Psoas muscle (tissue), 8 donors: ENCODE results near the gene H2AZ2. TPM values are rescaled to one million over a fixed set of nuclear protein-coding genes. Genes with fewer than 3 reads are reported as not detected.
A peak's percentile ranks its signal among the peaks of the same experiment; 100 is the strongest.

Experiments used
- ATAC-seq, 4 donors: fragments of 200-7000 bp; cut with Tn5 transposase; one replicate each; pipeline ENCODE4 v1.9.1; 2020; ENCODE audit warnings: moderate library complexity in 3 of 4, mild to moderate bottlenecking in 2 of 4
- DNase-seq, 2 donors: peaks; one replicate each; pipeline ENCODE4 v3.0.0-alpha.2; 2020
- H3K27ac ChIP-seq: fragments of 200-600 bp; one replicate; pipeline ENCODE4 v1.8.0; 2022
- H3K27me3 ChIP-seq, 3 donors: fragments of 200-600 bp in 1 of 3; one replicate each; pipeline versions ENCODE4 v1.6.1 to v1.8.0; 2013 to 2022; ENCODE audit warnings: low read length in 2 of 3, mild to moderate bottlenecking in 2 of 3, moderate library complexity in 1 of 3; ENCODE audit not compliant: insufficient read depth in 3 of 3
- H3K36me3 ChIP-seq, 2 donors: fragments of 200-600 bp in 1 of 2; one replicate each; pipeline versions ENCODE4 v1.6.1 to v1.8.0; 2013 to 2022; ENCODE audit warnings: low read depth in 1 of 2, mild to moderate bottlenecking in 1 of 2, moderate library complexity in 1 of 2; ENCODE audit not compliant: insufficient read depth in 1 of 2
- H3K4me1 ChIP-seq: fragments of 200-600 bp; one replicate; pipeline ENCODE4 v1.8.0; 2022
- H3K4me3 ChIP-seq: fragments of 200-600 bp; one replicate; pipeline ENCODE4 v1.8.0; 2022; ENCODE audit warnings: mild to moderate bottlenecking
- H3K9me3 ChIP-seq: fragments of 200-600 bp; one replicate; pipeline ENCODE4 v1.8.0; 2022
- CTCF ChIP-seq: fragments of 200-600 bp; IDR thresholded peaks from one replicate; pipeline ENCODE4 v1.8.0; 2022; ENCODE audit warnings: antibody characterized with exemption
- WGBS, 3 donors: extraction: QIAGEN DNeasy Blood & Tissue Kit; methylation state at CpG; one replicate each; pipeline versions ENCODE4 v1.1.6 to v1.1.7; 2013; 5-methylcytosine and 5-hydroxymethylcytosine counted together
- intact Hi-C, 2 donors: fragments of 100-400 bp; cut with DNase I; formaldehyde crosslinking; loops; one replicate each; pipeline versions ENCODE4 v1.11.0 to v1.14.2; 2022
- polyA plus RNA-seq, 3 donors: library from polyadenylated mRNA; stranded (reverse); fragments of 200-250 nt; gene quantifications; one replicate each; pipeline ENCODE4 v1.2.3, GENCODE V29; 2013
- total RNA-seq, 4 donors: library from RNA; stranded (reverse); fragmentation: NEBNext Ultra II Directional in 2 of 4; extraction: Animal tissue kit (Norgen Biotek cat#: 25700) in 2 of 4; gene quantifications; one replicate each; pipeline versions ENCODE4 v1.2.1 to v1.2.4, GENCODE V29; 2021 to 2023
- donor health status: healthy with polysubstance abuse.
- donor health status: DM: no; HTN: no; CAD: no; lungs with moderate emphysema.
- donor health status: Bipolar disorder and iron deficiency.
- donor health status: healthy.
- donor health status: DM: yes; HTN: yes; CAD: no.
- donor health status: DM: no; HTN: no; CAD: no.
- donor health status: DM: no; HTN: no; CAD: no.
- donor health status: DM: yes; HTN: yes; CAD: no.

H2AZ2 gene
- total and polyA plus RNA-seq, 7 donors: 37.1 to 155 (median 124) TPM

GRCh38 chr7:44796034-44796503 lies 51.8 kb downstream of the H2AZ2 start:
- Histone ChIP-seq H3K9me3 (no peaks in the 10 kb centered on the region), H3K4me3 (peak overlapping the region; percentile 70), H3K27me3 (no peaks in the 10 kb centered on the region), H3K27ac (peak overlapping the region; percentile 89), H3K36me3 (peaks cover 3 to 26% of the 10 kb centered on the region in 2 donors), H3K4me1 (peaks cover 11% of the 10 kb centered on the region)
- intact Hi-C loops: loop anchor here in 1 of 2 donors (2.0 to 5.0 kb wide), 3 partner anchors 51 to 209 kb away; partner anchors contain the start of gene OGDH
- DNase-seq (no peak), ATAC-seq (peak in 2 of 4 donors; percentile 6 to 11)
- WGBS, 3 donors: 1% methylated on average over 54 to 59 of the region's 59 CpGs
- no peak for TF ChIP-seq CTCF

GRCh38 chr7:44794331-44794730 lies 53.6 kb downstream of the H2AZ2 start:
- intact Hi-C loops: loop anchor here (5.0 kb wide), 2 partner anchors 37 to 42 kb away; no protein-coding TSS in a partner anchor
- no peak for DNase-seq
- WGBS, 3 donors: 50 to 60% (median 55%) methylated on average over 3 of the region's 3 CpGs
- no peak for TF ChIP-seq CTCF
- Histone ChIP-seq H3K27me3 (no peaks in the 10 kb centered on the region), H3K27ac (no peak overlapping the region), H3K9me3 (no peaks in the 10 kb centered on the region), H3K4me3 (no peak overlapping the region), H3K36me3 (peaks cover 0 to 9% of the 10 kb centered on the region in 2 donors), H3K4me1 (peaks cover 11% of the 10 kb centered on the region)
- no peak for ATAC-seq

- ATAC-seq: no peak
- DNase-seq: no peak
- Histone ChIP-seq H3K36me3 (peaks cover 0 to 4% of the 10 kb centered on the region in 2 donors), H3K4me3 (no peak overlapping the region), H3K4me1 (peaks cover 10% of the 10 kb centered on the region), H3K27me3 (no peaks in the 10 kb centered on the region), H3K9me3 (no peaks in the 10 kb centered on the region), H3K27ac (no peak overlapping the region)
- TF ChIP-seq CTCF: no peak
- intact Hi-C loops: loop anchor here (5.0 kb wide), 2 partner anchors 37 to 42 kb away; no protein-coding TSS in a partner anchor
- WGBS, 3 donors: 62 to 72% (median 66%) methylated on average over 5 of the region's 5 CpGs
Measured at GRCh38 chr7:44793919-44794318, 54.0 kb downstream of the H2AZ2 start.

- Histone ChIP-seq H3K36me3 (no peaks in the 10 kb centered on the region), H3K4me1 (no peaks in the 10 kb centered on the region), H3K27ac (no peak overlapping the region), H3K9me3 (no peaks in the 10 kb centered on the region), H3K4me3 (no peak overlapping the region), H3K27me3 (no peaks in the 10 kb centered on the region)
- TF ChIP-seq CTCF: no peak
- ATAC-seq (no peak), DNase-seq (no peak)
- intact Hi-C loops: loop anchor here (5.0 kb wide), 2 partner anchors 34 to 39 kb away; no protein-coding TSS in a partner anchor
- WGBS, 3 donors: 77 to 83% (median 80%) methylated on average over 8 of the region's 8 CpGs
Measured at GRCh38 chr7:44791278-44792219, 56.3 kb downstream of the H2AZ2 start.
